IMR-90 (cell line): ENCODE measurements around the gene ING3. TPM values are rescaled to one million over a fixed set of nuclear protein-coding genes. Genes with fewer than 3 reads are reported as not detected.

Experiments
- ATAC-seq: fragments of 200-7000 bp; cut with Tn5 transposase; 2 replicates; pipeline ENCODE4 v1.9.1; 2020; ENCODE audit warnings: low read depth, mild to moderate bottlenecking, moderate library complexity
- BruUV-seq: library from RNA; stranded (reverse); fragments of 400-500 nt; replicated peaks from 2 replicates; lab custom pipeline; 2021; lab: Mats Ljungman, UMichigan
- CTCF ChIA-PET: fragments of 300-600 bp; formaldehyde crosslinking; extraction: SDS; loops from one replicate; lab custom pipeline; 2021; ENCODE audit warnings: antibody characterized with exemption; lab: Yijun Ruan, JAX
- POLR2A ChIA-PET: fragments of 300-600 bp; sonication (Branson Sonifier 250); formaldehyde crosslinking; loops from one replicate; lab custom pipeline; 2022; ENCODE audit warnings: antibody characterized with exemption; ENCODE audit not compliant: unreplicated experiment; lab: Charles Lee
- DNase-seq: peaks from one replicate; pipeline ENCODE4 v3.0.0; 2013
- H2AFZ ChIP-seq: replicated peaks from 2 replicates; pipeline ENCODE3; 2013; ENCODE audit warnings: low read length, mild to moderate bottlenecking; ENCODE audit not compliant: poor library complexity
- H2AK5ac ChIP-seq: 2 replicates; pipeline ENCODE4 v1.6.1; 2013; ENCODE audit warnings: low read depth, low read length, inconsistent platforms
- H2AK9ac ChIP-seq: replicated peaks from 2 replicates; pipeline ENCODE3; 2013; ENCODE audit warnings: mild to moderate bottlenecking, low read depth, low read length, moderate library complexity; ENCODE audit not compliant: poor library complexity
- H2BK120ac ChIP-seq: 2 replicates; pipeline ENCODE4 v1.6.1; 2013; ENCODE audit warnings: low read depth, low read length, inconsistent platforms
- H2BK15ac ChIP-seq: 3 replicates; pipeline ENCODE4 v1.6.1; 2013; ENCODE audit warnings: low read depth, low read length, inconsistent platforms
- H2BK20ac ChIP-seq: 2 replicates; pipeline ENCODE4 v1.6.1; 2013; ENCODE audit warnings: low read depth, mild to moderate bottlenecking, inconsistent platforms, low read length, moderate library complexity
- H2BK5ac ChIP-seq: 2 replicates; pipeline ENCODE4 v1.6.1; 2013; ENCODE audit warnings: mild to moderate bottlenecking, low read depth, low read length, inconsistent platforms; ENCODE audit not compliant: poor library complexity, severe bottlenecking
- H3K14ac ChIP-seq: replicated peaks from 2 replicates; pipeline ENCODE4 v1.6.1; 2013; ENCODE audit warnings: low read depth, low read length, inconsistent platforms
- H3K18ac ChIP-seq: 2 replicates; pipeline ENCODE4 v1.6.1; 2013; ENCODE audit warnings: low read depth, low read length, control low read depth
- H3K23ac ChIP-seq: 2 replicates; pipeline ENCODE4 v1.6.1; 2013; ENCODE audit warnings: low read depth, low read length, inconsistent platforms
- H3K27ac ChIP-seq: 2 replicates; pipeline ENCODE4 v1.5.1; 2013; ENCODE audit warnings: mild to moderate bottlenecking, control low read depth, low read length; ENCODE audit not compliant: insufficient read depth
- H3K27me3 ChIP-seq: 2 replicates; pipeline ENCODE4 v1.6.1; 2013; ENCODE audit warnings: low read length; ENCODE audit not compliant: control insufficient read depth, insufficient read depth
- H3K36me3 ChIP-seq: 2 replicates; pipeline ENCODE4 v1.6.1; 2013; ENCODE audit warnings: low read length, mixed read lengths; ENCODE audit not compliant: control insufficient read depth, insufficient read depth
- H3K4ac ChIP-seq: 2 replicates; pipeline ENCODE4 v1.6.1; 2013; ENCODE audit warnings: low read depth, low read length, inconsistent platforms
- H3K4me1 ChIP-seq: 2 replicates; pipeline ENCODE4 v1.6.1; 2013; ENCODE audit warnings: low read length, mixed read lengths; ENCODE audit not compliant: control insufficient read depth, insufficient read depth
- H3K4me2 ChIP-seq: 2 replicates; pipeline ENCODE4 v1.6.1; 2013; ENCODE audit warnings: low read depth, mild to moderate bottlenecking, control low read depth, low read length, moderate library complexity
- H3K4me3 ChIP-seq: 2 replicates; pipeline ENCODE4 v1.5.1; 2013; ENCODE audit warnings: low read depth, mild to moderate bottlenecking, control low read depth, low read length, moderate library complexity; ENCODE audit not compliant: insufficient read depth
- H3K56ac ChIP-seq: 2 replicates; pipeline ENCODE4 v1.6.1; 2013; ENCODE audit warnings: low read length, inconsistent platforms; ENCODE audit not compliant: insufficient read depth; ENCODE audit errors: extremely low read depth
- H3K79me1 ChIP-seq, 2 experiments: 2 replicates each; pipeline ENCODE4 v1.6.1; 2013; ENCODE audit warnings: low read length in 2 of 2, inconsistent platforms in 1 of 2, low read depth in 1 of 2
- H3K9ac ChIP-seq: 2 replicates; pipeline ENCODE4 v1.6.1; 2013; ENCODE audit warnings: low read depth, low read length, control low read depth
- H3K9me1 ChIP-seq: 2 replicates; pipeline ENCODE4 v1.6.1; 2013; ENCODE audit warnings: low read length, inconsistent platforms; ENCODE audit not compliant: insufficient read depth
- H3K9me3 ChIP-seq: 2 replicates; pipeline ENCODE4 v1.6.1; 2013; ENCODE audit warnings: low read length; ENCODE audit not compliant: control insufficient read depth, insufficient read depth
- H4K20me1 ChIP-seq: 2 replicates; pipeline ENCODE4 v1.6.1; 2013; ENCODE audit warnings: low read length, inconsistent platforms; ENCODE audit not compliant: insufficient read depth
- H4K5ac ChIP-seq: 2 replicates; pipeline ENCODE4 v1.6.1; 2013; ENCODE audit warnings: mild to moderate bottlenecking, low read depth, low read length, control low read depth
- H4K8ac ChIP-seq, 2 experiments: 2 replicates each; pipeline ENCODE4 v1.6.1; 2013; ENCODE audit warnings: low read depth in 2 of 2, low read length in 2 of 2, control low read depth in 1 of 2, inconsistent platforms in 1 of 2
- H4K91ac ChIP-seq: 2 replicates; pipeline ENCODE4 v1.6.1; 2013; ENCODE audit warnings: low read depth, low read length, inconsistent platforms; ENCODE audit not compliant: insufficient read depth
- BHLHE40 ChIP-seq: fragments of 150-350 bp; IDR thresholded peaks from 2 replicates; pipeline ENCODE4 v1.6.1; 2016; ENCODE audit warnings: mild to moderate bottlenecking, low read depth, low read length
- CEBPB ChIP-seq: IDR thresholded peaks from 2 replicates; pipeline ENCODE4 v1.6.1; 2012; ENCODE audit warnings: low read depth, low read length, improper control_type of control experiment
- CHD1 ChIP-seq: IDR thresholded peaks from 2 replicates; pipeline ENCODE4 v1.6.1; 2012; ENCODE audit warnings: low read depth, low read length, improper control_type of control experiment
- FOS ChIP-seq: fragments of 150-350 bp; IDR thresholded peaks from 2 replicates; pipeline ENCODE4 v1.6.1; 2016; ENCODE audit warnings: low read depth, low read length
- MAFK ChIP-seq: IDR thresholded peaks from 2 replicates; pipeline ENCODE4 v1.6.1; 2012; ENCODE audit warnings: low read depth, low read length, improper control_type of control experiment
- MAZ ChIP-seq: IDR thresholded peaks from 2 replicates; pipeline ENCODE4 v1.6.1; 2012; ENCODE audit warnings: low read depth, mild to moderate bottlenecking, low read length, improper control_type of control experiment, moderate library complexity, borderline replicate concordance
- MXI1 ChIP-seq: IDR thresholded peaks from 2 replicates; pipeline ENCODE4 v1.6.1; 2012; ENCODE audit warnings: low read depth, mild to moderate bottlenecking, low read length, moderate library complexity, borderline replicate concordance
- NFE2L2 ChIP-seq: fragments of 150-350 bp; IDR thresholded peaks from 2 replicates; pipeline ENCODE4 v1.6.1; 2016; ENCODE audit warnings: low read depth, mild to moderate bottlenecking, low read length
- POLR2A ChIP-seq: IDR thresholded peaks from 2 replicates; pipeline ENCODE4 v1.6.1; 2012; ENCODE audit warnings: mild to moderate bottlenecking, low read depth, low read length
- RAD21 ChIP-seq: IDR thresholded peaks from 2 replicates; pipeline ENCODE4 v1.6.1; 2012; ENCODE audit warnings: low read length, improper control_type of control experiment
- RCOR1 ChIP-seq: IDR thresholded peaks from 2 replicates; pipeline ENCODE4 v1.6.1; 2012; ENCODE audit warnings: mild to moderate bottlenecking, low read length, improper control_type of control experiment; ENCODE audit not compliant: insufficient replicate concordance
- RFX5 ChIP-seq: IDR thresholded peaks from 2 replicates; pipeline ENCODE4 v1.8.0; 2012; ENCODE audit warnings: low read depth, mild to moderate bottlenecking, low read length, moderate library complexity
- SMC3 ChIP-seq: fragments of 150-350 bp; IDR thresholded peaks from 2 replicates; pipeline ENCODE4 v1.6.1; 2016; ENCODE audit warnings: low read depth, mild to moderate bottlenecking, antibody characterized with exemption, low read length, moderate library complexity
- WGBS, 2 experiments: methylation state at CpG; one replicate each; pipeline versions ENCODE4 v1.1.5 to v1.1.7; 2013; ENCODE audit warnings: missing lambda C conversion rate in 2 of 2; ENCODE audit not compliant: insufficient read length in 1 of 2; ENCODE audit errors: extremely low coverage in 2 of 2; 5-methylcytosine and 5-hydroxymethylcytosine counted together
- dilution Hi-C: fragments of 300-500 bp; cut with HindIII; formaldehyde crosslinking; loops from one replicate; pipeline ENCODE4 v1.14.3; 2018; ENCODE audit warnings: low sequenced_read_pairs; ENCODE audit not compliant: unreplicated experiment
- in situ Hi-C: fragments of 300-500 bp; cut with MboI; formaldehyde crosslinking; loops from 3 replicates; pipeline ENCODE4 v1.14.3; 2019; ENCODE audit warnings: low sequenced_read_pairs, inconsistent platforms, mixed read lengths
- intact Hi-C: fragments of 100-400 bp; cut with micrococcal nuclease; formaldehyde crosslinking; loops from 2 replicates; pipeline ENCODE4 v1.10.0; 2022
- polyA plus RNA-seq, 3 experiments: library from polyadenylated mRNA; depleted of rRNA; stranded (reverse); fragments of >200 nt; gene quantifications; 2 replicates each; pipeline ENCODE4 v1.2.3, GENCODE V29; 2012; ENCODE audit warnings: low replicate concordance in 1 of 3
- total RNA-seq: library from RNA; depleted of rRNA; stranded (reverse); fragments of >200 nt; gene quantifications from 2 replicates; pipeline ENCODE4 v1.2.3, GENCODE V29; 2012
- TF ChIP-seq, protein P1 (sequence below): fragments of 150-350 bp; IDR thresholded peaks from 2 replicates; pipeline ENCODE4 v1.6.1; 2016; ENCODE audit warnings: low read depth, mild to moderate bottlenecking, low read length, moderate library complexity, borderline replicate concordance
- TF ChIP-seq, protein P2 (sequence below): conservative IDR thresholded peaks from 2 replicates; pipeline ENCODE4 v1.5.1; 2012; ENCODE audit warnings: mild to moderate bottlenecking, low read depth, low read length, improper control_type of control experiment

ING3 gene
- total and polyA plus RNA-seq, 2 of the 4 experiments (the other 2 are of a cell fraction) = 7.2 to 11.3 TPM

DNA sequence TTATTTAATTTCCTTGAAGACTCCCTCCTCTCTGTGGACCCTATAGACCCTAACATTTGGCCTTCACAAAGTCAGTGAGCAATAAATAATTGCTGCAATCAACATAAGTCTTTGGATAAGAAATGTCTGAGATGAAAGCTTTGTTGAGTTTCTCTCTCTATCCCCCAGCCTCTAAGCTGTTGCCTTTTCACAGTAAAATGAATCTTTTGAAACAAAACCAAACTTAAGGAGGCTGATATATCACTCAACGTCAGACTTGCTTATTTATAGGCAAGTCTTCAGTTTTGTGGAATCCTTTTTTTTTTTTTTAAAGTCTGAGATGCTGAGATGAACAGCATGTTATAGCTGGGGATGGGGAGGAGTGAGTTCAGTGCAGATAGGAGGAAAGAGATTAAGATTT, 47.9 kb downstream of the ING3 start:
- dilution Hi-C loops = loop anchor here (25.0 kb wide), 1 partner anchor 89 kb away; no protein-coding TSS in a partner anchor
- POLR2A ChIA-PET = interaction anchor here (0.9 kb wide), 1 partner anchor 25 kb away, joined by 3 read pairs; no protein-coding TSS in a partner anchor
- Histone ChIP-seq H4K8ac (no peak overlapping the region; a peak in 1 of 4 replicates), H3K27me3 (no peaks in the 10 kb centered on the region), H3K9ac (no peak overlapping the region; the same call in 1 of the 2 replicates), H3K23ac (peak overlapping the region; percentile 61; the same call in 1 of the 2 replicates), H3K4ac (peak overlapping the region; percentile 5; the same call in 1 of the 2 replicates), H3K9me1 (peaks cover 8% of the 10 kb centered on the region), H3K27ac (no peak overlapping the region; the same call in 1 of the 2 replicates), H4K91ac (peak overlapping the region; percentile 9; the same call in 1 of the 2 replicates), H2AFZ (no peak overlapping the region), H3K36me3 (no peaks in the 10 kb centered on the region; the same call in 1 of the 2 replicates), H3K4me3 (no peak overlapping the region), H2BK15ac (0 out of 3 replicates have a peak overlapping the region, but pooled peaks have one; percentile 12), H3K79me1 (peaks cover 24 to 67% of the 10 kb centered on the region in 2 experiments), H2BK5ac (peak overlapping the region; percentile 35), H3K9me3 (no peaks in the 10 kb centered on the region), H3K56ac (no peak overlapping the region), H2AK9ac (no peak overlapping the region), H3K18ac (peak overlapping the region; percentile 35; the same call in 1 of the 2 replicates), H3K4me1 (peaks cover 14% of the 10 kb centered on the region), H2BK20ac (no peak overlapping the region), H2AK5ac (no peak overlapping the region), H2BK120ac (peak overlapping the region; percentile 0; the same call in 1 of the 2 replicates), H4K20me1 (no peaks in the 10 kb centered on the region; the same call in 1 of the 2 replicates), H3K4me2 (peak overlapping the region; percentile 71; the same call in 1 of the 2 replicates), H3K14ac (peak overlapping the region; percentile 34; the same call in 1 of the 2 replicates), H4K5ac (peak overlapping the region; percentile 78; the same call in 1 of the 2 replicates)
- no TSS peak for BruUV-seq
- DNase-seq = no peak
- CTCF ChIA-PET = interaction anchor here (0.6 to 1.5 kb wide), 3 partner anchors 10 to 97 kb away, joined by 3 read pairs; no protein-coding TSS in a partner anchor
- ATAC-seq = no peak
- no CpG with 5 or more reads among the region's 1 CpG for WGBS, 2 experiments
- in situ Hi-C loops = loop anchor here (25.0 kb wide), 1 partner anchor 339 kb away; the partner anchor contains the start of gene WNT16
- intact Hi-C loops = no loop called here
- no peak for TF ChIP-seq CEBPB
- no peak for TF ChIP-seq RCOR1
- TF ChIP-seq CHD1 = no peak
- no peak for TF ChIP-seq RAD21
- TF ChIP-seq MXI1 = no peak
- TF ChIP-seq, protein P1, sequence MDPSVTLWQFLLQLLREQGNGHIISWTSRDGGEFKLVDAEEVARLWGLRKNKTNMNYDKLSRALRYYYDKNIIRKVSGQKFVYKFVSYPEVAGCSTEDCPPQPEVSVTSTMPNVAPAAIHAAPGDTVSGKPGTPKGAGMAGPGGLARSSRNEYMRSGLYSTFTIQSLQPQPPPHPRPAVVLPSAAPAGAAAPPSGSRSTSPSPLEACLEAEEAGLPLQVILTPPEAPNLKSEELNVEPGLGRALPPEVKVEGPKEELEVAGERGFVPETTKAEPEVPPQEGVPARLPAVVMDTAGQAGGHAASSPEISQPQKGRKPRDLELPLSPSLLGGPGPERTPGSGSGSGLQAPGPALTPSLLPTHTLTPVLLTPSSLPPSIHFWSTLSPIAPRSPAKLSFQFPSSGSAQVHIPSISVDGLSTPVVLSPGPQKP = no peak
- no peak for TF ChIP-seq NFE2L2
- TF ChIP-seq, protein P2, sequence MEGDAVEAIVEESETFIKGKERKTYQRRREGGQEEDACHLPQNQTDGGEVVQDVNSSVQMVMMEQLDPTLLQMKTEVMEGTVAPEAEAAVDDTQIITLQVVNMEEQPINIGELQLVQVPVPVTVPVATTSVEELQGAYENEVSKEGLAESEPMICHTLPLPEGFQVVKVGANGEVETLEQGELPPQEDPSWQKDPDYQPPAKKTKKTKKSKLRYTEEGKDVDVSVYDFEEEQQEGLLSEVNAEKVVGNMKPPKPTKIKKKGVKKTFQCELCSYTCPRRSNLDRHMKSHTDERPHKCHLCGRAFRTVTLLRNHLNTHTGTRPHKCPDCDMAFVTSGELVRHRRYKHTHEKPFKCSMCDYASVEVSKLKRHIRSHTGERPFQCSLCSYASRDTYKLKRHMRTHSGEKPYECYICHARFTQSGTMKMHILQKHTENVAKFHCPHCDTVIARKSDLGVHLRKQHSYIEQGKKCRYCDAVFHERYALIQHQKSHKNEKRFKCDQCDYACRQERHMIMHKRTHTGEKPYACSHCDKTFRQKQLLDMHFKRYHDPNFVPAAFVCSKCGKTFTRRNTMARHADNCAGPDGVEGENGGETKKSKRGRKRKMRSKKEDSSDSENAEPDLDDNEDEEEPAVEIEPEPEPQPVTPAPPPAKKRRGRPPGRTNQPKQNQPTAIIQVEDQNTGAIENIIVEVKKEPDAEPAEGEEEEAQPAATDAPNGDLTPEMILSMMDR = no peak
- no peak for TF ChIP-seq SMC3
- no peak for TF ChIP-seq BHLHE40
- TF ChIP-seq RFX5 = no peak
- no peak for TF ChIP-seq POLR2A
- no peak for TF ChIP-seq FOS
- no peak for TF ChIP-seq MAZ
- TF ChIP-seq MAFK = no peak
